Fibroblast of lung (primary cell): ENCODE measurements around the gene ADAMTS16.

ENCODE experiments used
- CTCF ChIP-seq, 2 donors: IDR thresholded peaks in 1 of 2; conservative IDR thresholded peaks in 1 of 2; 1 replicate in 1 of 2; 2 replicates in 1 of 2; pipeline ENCODE4 v1.5.1; 2011 to 2012; ENCODE audit warnings: low read length in 2 of 2, control low read depth in 1 of 2, inconsistent platforms in 1 of 2, low read depth in 1 of 2, mild to moderate bottlenecking in 1 of 2
- EZH2 ChIP-seq: IDR thresholded peaks from 2 replicates; pipeline ENCODE4 v1.5.1; 2012; ENCODE audit warnings: low read length, control low read depth, mild to moderate bottlenecking; ENCODE audit errors: missing control alignments

GRCh38 chr5:5340206-5340729, 200.1 kb downstream of the ADAMTS16 start:
- peak; percentile 48 to 78 for TF ChIP-seq CTCF (conservative IDR thresholded peaks at IDR 0.05 in 1 of 2, IDR thresholded peaks at IDR 0.05 in 1 of 2; ENCODE audit: low read depth in 1 of 2, low read length in 2 of 2)
- no peak for TF ChIP-seq EZH2
